ENCODE data around the gene PYCR2.

The PYCR2 gene

GRCh38 chr1:225953315-225953714 is 29.3 kb upstream of the PYCR2 start:
- H3K23ac ChIP-seq (ENCODE audit: low read depth, low read length, poor library complexity) = no peak overlapping the region
- H3K9me3 ChIP-seq (replicated peaks in 1 of 2; ENCODE audit: control insufficient read depth in 2 of 2, insufficient read depth in 1 of 2, low read depth in 1 of 2, low read length in 2 of 2) = no peaks in the 10 kb centered on the region
- H3K36me3 ChIP-seq (replicated peaks in 1 of 2; ENCODE audit: control insufficient read depth in 2 of 2, insufficient read depth in 2 of 2, low read length in 2 of 2) = no peaks in the 10 kb centered on the region
- H3K4ac ChIP-seq (ENCODE audit: low read length) = no peak overlapping the region
- H3K27ac ChIP-seq (replicated peaks; ENCODE audit: low read length) = no peak overlapping the region
- no peak overlapping the region for H2BK15ac ChIP-seq (ENCODE audit: low read length)
- H2BK5ac ChIP-seq (ENCODE audit: low read length) = no peak overlapping the region
- no peak for DNase-seq (ENCODE audit: low spot score)
- no peak overlapping the region for H3K4me2 ChIP-seq (ENCODE audit: insufficient read depth, low read length, poor library complexity, severe bottlenecking)
- no peak overlapping the region for H2BK120ac ChIP-seq (ENCODE audit: low read depth, low read length)
- no peak overlapping the region for H3K9ac ChIP-seq (ENCODE audit: low read depth, low read length, poor library complexity)
- no peak overlapping the region for H3K14ac ChIP-seq (ENCODE audit: low read length)
- peaks cover 0 to 14% of the 10 kb centered on the region in 2 donors for H3K4me1 ChIP-seq (ENCODE audit: control insufficient read depth in 2 of 2, insufficient read depth in 1 of 2, low read depth in 1 of 2, low read length in 2 of 2)
- peaks cover 0 to 11% (median 4%) of the 10 kb centered on the region in 3 experiments for H3K27me3 ChIP-seq (ENCODE audit: control insufficient read depth in 3 of 3, insufficient read depth in 3 of 3, low read depth in 1 of 3, low read length in 3 of 3)
- no peak overlapping the region for H3K4me3 ChIP-seq (ENCODE audit: low read length in 2 of 2)
- no peak overlapping the region for H2BK12ac ChIP-seq (ENCODE audit: low read length)
- no peak overlapping the region for H2AFZ ChIP-seq (ENCODE audit: low read length)
- H3K79me1 ChIP-seq (ENCODE audit: low read depth, low read length) = peaks cover 2% of the 10 kb centered on the region
- H3K18ac ChIP-seq (ENCODE audit: low read length) = no peak overlapping the region
- no peak overlapping the region for H4K91ac ChIP-seq (ENCODE audit: low read depth, low read length, poor library complexity)
- WGBS, 2 donors (ENCODE audit: extremely low coverage in 2 of 2, insufficient read length in 2 of 2, insufficient replicate concordance in 1 of 2) = no CpG with 5 or more reads among the region's 4 CpGs
- no peak overlapping the region for H2AK5ac ChIP-seq (ENCODE audit: low read depth, low read length)
- no peak overlapping the region for H4K8ac ChIP-seq (ENCODE audit: low read depth, low read length)

- Histone ChIP-seq H3K9me3 (replicated peaks in 1 of 2; ENCODE audit: control insufficient read depth in 2 of 2, insufficient read depth in 1 of 2, low read depth in 1 of 2, low read length in 2 of 2) (no peaks in the 10 kb centered on the region), H3K36me3 (replicated peaks in 1 of 2; ENCODE audit: control insufficient read depth in 2 of 2, insufficient read depth in 2 of 2, low read length in 2 of 2) (no peaks in the 10 kb centered on the region), H2BK15ac (ENCODE audit: low read length) (peak overlapping the region; percentile 73), H3K14ac (ENCODE audit: low read length) (no peak overlapping the region), H2BK12ac (ENCODE audit: low read length) (no peak overlapping the region), H2BK120ac (ENCODE audit: low read depth, low read length) (peak overlapping the region; percentile 16), H3K4me2 (ENCODE audit: insufficient read depth, low read length, poor library complexity, severe bottlenecking) (no peak overlapping the region), H3K18ac (ENCODE audit: low read length) (peak overlapping the region; percentile 78), H3K4me3 (ENCODE audit: low read length in 2 of 2) (no peak overlapping the region), H2AFZ (ENCODE audit: low read length) (peak overlapping the region; percentile 59), H3K27me3 (ENCODE audit: control insufficient read depth in 3 of 3, insufficient read depth in 3 of 3, low read depth in 1 of 3, low read length in 3 of 3) (peaks cover 0 to 20% (median 6%) of the 10 kb centered on the region in 3 experiments), H3K79me1 (ENCODE audit: low read depth, low read length) (no peaks in the 10 kb centered on the region), H2AK5ac (ENCODE audit: low read depth, low read length) (peak overlapping the region; percentile 36), H2BK5ac (ENCODE audit: low read length) (peak overlapping the region; percentile 60), H3K9ac (ENCODE audit: low read depth, low read length, poor library complexity) (no peak overlapping the region), H3K4me1 (ENCODE audit: control insufficient read depth in 2 of 2, insufficient read depth in 1 of 2, low read depth in 1 of 2, low read length in 2 of 2) (peaks cover 1 to 22% of the 10 kb centered on the region in 2 donors), H3K23ac (ENCODE audit: low read depth, low read length, poor library complexity) (peak overlapping the region; percentile 57), H3K4ac (ENCODE audit: low read length) (no peak overlapping the region), H4K91ac (ENCODE audit: low read depth, low read length, poor library complexity) (no peak overlapping the region), H3K27ac (replicated peaks; ENCODE audit: low read length) (no peak overlapping the region), H4K8ac (ENCODE audit: low read depth, low read length) (peak overlapping the region; percentile 1)
- WGBS, 2 donors (ENCODE audit: extremely low coverage in 2 of 2, insufficient read length in 2 of 2, insufficient replicate concordance in 1 of 2) = no CpG with 5 or more reads among the region's 9 CpGs
- DNase-seq (ENCODE audit: low spot score) = no peak
Measured at GRCh38 chr1:225950905-225951497, 27.0 kb upstream of the PYCR2 start.

GRCh38 chr1:225949041-225949440 is 25.0 kb upstream of the PYCR2 start:
- H3K4ac ChIP-seq (ENCODE audit: low read length) = no peak overlapping the region
- H3K27ac ChIP-seq (replicated peaks; ENCODE audit: low read length) = no peak overlapping the region
- no peak overlapping the region for H2BK120ac ChIP-seq (ENCODE audit: low read depth, low read length)
- H2BK5ac ChIP-seq (ENCODE audit: low read length) = no peak overlapping the region
- no peak overlapping the region for H2BK12ac ChIP-seq (ENCODE audit: low read length)
- no peak overlapping the region for H3K14ac ChIP-seq (ENCODE audit: low read length)
- H3K4me2 ChIP-seq (ENCODE audit: insufficient read depth, low read length, poor library complexity, severe bottlenecking) = no peak overlapping the region
- no peak overlapping the region for H2BK15ac ChIP-seq (ENCODE audit: low read length)
- peaks cover 17 to 36% of the 10 kb centered on the region in 2 donors for H3K4me1 ChIP-seq (ENCODE audit: control insufficient read depth in 2 of 2, insufficient read depth in 1 of 2, low read depth in 1 of 2, low read length in 2 of 2)
- peaks cover 0 to 17% (median 8%) of the 10 kb centered on the region in 3 experiments for H3K27me3 ChIP-seq (ENCODE audit: control insufficient read depth in 3 of 3, insufficient read depth in 3 of 3, low read depth in 1 of 3, low read length in 3 of 3)
- no peak overlapping the region for H3K4me3 ChIP-seq (ENCODE audit: low read length in 2 of 2)
- H3K9me3 ChIP-seq (replicated peaks in 1 of 2; ENCODE audit: control insufficient read depth in 2 of 2, insufficient read depth in 1 of 2, low read depth in 1 of 2, low read length in 2 of 2) = no peaks in the 10 kb centered on the region
- H3K18ac ChIP-seq (ENCODE audit: low read length) = peak overlapping the region; percentile 7
- H2AK5ac ChIP-seq (ENCODE audit: low read depth, low read length) = no peak overlapping the region
- peak overlapping the region; percentile 53 for H2AFZ ChIP-seq (ENCODE audit: low read length)
- no CpG with 5 or more reads among the region's 6 CpGs for WGBS, 2 donors (ENCODE audit: extremely low coverage in 2 of 2, insufficient read length in 2 of 2, insufficient replicate concordance in 1 of 2)
- H3K36me3 ChIP-seq (replicated peaks in 1 of 2; ENCODE audit: control insufficient read depth in 2 of 2, insufficient read depth in 2 of 2, low read length in 2 of 2) = no peaks in the 10 kb centered on the region
- no peak overlapping the region for H4K8ac ChIP-seq (ENCODE audit: low read depth, low read length)
- H4K91ac ChIP-seq (ENCODE audit: low read depth, low read length, poor library complexity) = no peak overlapping the region
- H3K9ac ChIP-seq (ENCODE audit: low read depth, low read length, poor library complexity) = no peak overlapping the region
- no peaks in the 10 kb centered on the region for H3K79me1 ChIP-seq (ENCODE audit: low read depth, low read length)
- no peak overlapping the region for H3K23ac ChIP-seq (ENCODE audit: low read depth, low read length, poor library complexity)
- no peak for DNase-seq (ENCODE audit: low spot score)

- H3K14ac ChIP-seq (ENCODE audit: low read length) = no peak overlapping the region
- no peak overlapping the region for H4K91ac ChIP-seq (ENCODE audit: low read depth, low read length, poor library complexity)
- H3K9ac ChIP-seq (ENCODE audit: low read depth, low read length, poor library complexity) = no peak overlapping the region
- H2BK120ac ChIP-seq (ENCODE audit: low read depth, low read length) = no peak overlapping the region
- H3K4me1 ChIP-seq (ENCODE audit: control insufficient read depth in 2 of 2, insufficient read depth in 1 of 2, low read depth in 1 of 2, low read length in 2 of 2) = peaks cover 23 to 41% of the 10 kb centered on the region in 2 donors
- H3K4ac ChIP-seq (ENCODE audit: low read length) = no peak overlapping the region
- H3K27ac ChIP-seq (replicated peaks; ENCODE audit: low read length) = no peak overlapping the region
- no peak overlapping the region for H4K8ac ChIP-seq (ENCODE audit: low read depth, low read length)
- no peaks in the 10 kb centered on the region for H3K36me3 ChIP-seq (replicated peaks in 1 of 2; ENCODE audit: control insufficient read depth in 2 of 2, insufficient read depth in 2 of 2, low read length in 2 of 2)
- DNase-seq (ENCODE audit: low spot score) = no peak
- H3K4me3 ChIP-seq (ENCODE audit: low read length in 2 of 2) = no peak overlapping the region
- no peak overlapping the region for H3K23ac ChIP-seq (ENCODE audit: low read depth, low read length, poor library complexity)
- no peaks in the 10 kb centered on the region for H3K9me3 ChIP-seq (replicated peaks in 1 of 2; ENCODE audit: control insufficient read depth in 2 of 2, insufficient read depth in 1 of 2, low read depth in 1 of 2, low read length in 2 of 2)
- no peaks in the 10 kb centered on the region for H3K79me1 ChIP-seq (ENCODE audit: low read depth, low read length)
- no peak overlapping the region for H2BK5ac ChIP-seq (ENCODE audit: low read length)
- no CpG with 5 or more reads among the region's 5 CpGs for WGBS, 2 donors (ENCODE audit: extremely low coverage in 2 of 2, insufficient read length in 2 of 2, insufficient replicate concordance in 1 of 2)
- no peak overlapping the region for H2AFZ ChIP-seq (ENCODE audit: low read length)
- H2BK15ac ChIP-seq (ENCODE audit: low read length) = no peak overlapping the region
- H2AK5ac ChIP-seq (ENCODE audit: low read depth, low read length) = no peak overlapping the region
- peaks cover 0 to 17% (median 12%) of the 10 kb centered on the region in 3 experiments for H3K27me3 ChIP-seq (ENCODE audit: control insufficient read depth in 3 of 3, insufficient read depth in 3 of 3, low read depth in 1 of 3, low read length in 3 of 3)
- no peak overlapping the region for H3K4me2 ChIP-seq (ENCODE audit: insufficient read depth, low read length, poor library complexity, severe bottlenecking)
- no peak overlapping the region for H3K18ac ChIP-seq (ENCODE audit: low read length)
- no peak overlapping the region for H2BK12ac ChIP-seq (ENCODE audit: low read length)
Measured at GRCh38 chr1:225946803-225947202, 22.8 kb upstream of the PYCR2 start.
